IMR-90 (cell line): ENCODE measurements around the gene HSPB6. TPM values are rescaled to one million over a fixed set of nuclear protein-coding genes. Genes with fewer than 3 reads are reported as not detected.

Experiments
- ATAC-seq: fragments of 200-7000 bp; cut with Tn5 transposase; 2 replicates; pipeline ENCODE4 v1.9.1; 2020; ENCODE audit warnings: low read depth, mild to moderate bottlenecking, moderate library complexity
- BruUV-seq: library from RNA; stranded (reverse); fragments of 400-500 nt; replicated peaks from 2 replicates; lab custom pipeline; 2021; lab: Mats Ljungman, UMichigan
- CTCF ChIA-PET: fragments of 300-600 bp; formaldehyde crosslinking; extraction: SDS; loops from one replicate; lab custom pipeline; 2021; ENCODE audit warnings: antibody characterized with exemption; lab: Yijun Ruan, JAX
- POLR2A ChIA-PET: fragments of 300-600 bp; sonication (Branson Sonifier 250); formaldehyde crosslinking; loops from one replicate; lab custom pipeline; 2022; ENCODE audit warnings: antibody characterized with exemption; ENCODE audit not compliant: unreplicated experiment; lab: Charles Lee
- DNase-seq: peaks from one replicate; pipeline ENCODE4 v3.0.0; 2013
- H2AFZ ChIP-seq: replicated peaks from 2 replicates; pipeline ENCODE3; 2013; ENCODE audit warnings: low read length, mild to moderate bottlenecking; ENCODE audit not compliant: poor library complexity
- H2AK5ac ChIP-seq: 2 replicates; pipeline ENCODE4 v1.6.1; 2013; ENCODE audit warnings: low read depth, low read length, inconsistent platforms
- H2AK9ac ChIP-seq: replicated peaks from 2 replicates; pipeline ENCODE3; 2013; ENCODE audit warnings: mild to moderate bottlenecking, low read depth, low read length, moderate library complexity; ENCODE audit not compliant: poor library complexity
- H2BK120ac ChIP-seq: 2 replicates; pipeline ENCODE4 v1.6.1; 2013; ENCODE audit warnings: low read depth, low read length, inconsistent platforms
- H2BK15ac ChIP-seq: 3 replicates; pipeline ENCODE4 v1.6.1; 2013; ENCODE audit warnings: low read depth, low read length, inconsistent platforms
- H2BK20ac ChIP-seq: 2 replicates; pipeline ENCODE4 v1.6.1; 2013; ENCODE audit warnings: low read depth, mild to moderate bottlenecking, inconsistent platforms, low read length, moderate library complexity
- H2BK5ac ChIP-seq: 2 replicates; pipeline ENCODE4 v1.6.1; 2013; ENCODE audit warnings: mild to moderate bottlenecking, low read depth, low read length, inconsistent platforms; ENCODE audit not compliant: poor library complexity, severe bottlenecking
- H3K14ac ChIP-seq: replicated peaks from 2 replicates; pipeline ENCODE4 v1.6.1; 2013; ENCODE audit warnings: low read depth, low read length, inconsistent platforms
- H3K18ac ChIP-seq: 2 replicates; pipeline ENCODE4 v1.6.1; 2013; ENCODE audit warnings: low read depth, low read length, control low read depth
- H3K23ac ChIP-seq: 2 replicates; pipeline ENCODE4 v1.6.1; 2013; ENCODE audit warnings: low read depth, low read length, inconsistent platforms
- H3K27ac ChIP-seq: 2 replicates; pipeline ENCODE4 v1.5.1; 2013; ENCODE audit warnings: mild to moderate bottlenecking, control low read depth, low read length; ENCODE audit not compliant: insufficient read depth
- H3K27me3 ChIP-seq: 2 replicates; pipeline ENCODE4 v1.6.1; 2013; ENCODE audit warnings: low read length; ENCODE audit not compliant: control insufficient read depth, insufficient read depth
- H3K36me3 ChIP-seq: 2 replicates; pipeline ENCODE4 v1.6.1; 2013; ENCODE audit warnings: low read length, mixed read lengths; ENCODE audit not compliant: control insufficient read depth, insufficient read depth
- H3K4ac ChIP-seq: 2 replicates; pipeline ENCODE4 v1.6.1; 2013; ENCODE audit warnings: low read depth, low read length, inconsistent platforms
- H3K4me1 ChIP-seq: 2 replicates; pipeline ENCODE4 v1.6.1; 2013; ENCODE audit warnings: low read length, mixed read lengths; ENCODE audit not compliant: control insufficient read depth, insufficient read depth
- H3K4me2 ChIP-seq: 2 replicates; pipeline ENCODE4 v1.6.1; 2013; ENCODE audit warnings: low read depth, mild to moderate bottlenecking, control low read depth, low read length, moderate library complexity
- H3K4me3 ChIP-seq: 2 replicates; pipeline ENCODE4 v1.5.1; 2013; ENCODE audit warnings: low read depth, mild to moderate bottlenecking, control low read depth, low read length, moderate library complexity; ENCODE audit not compliant: insufficient read depth
- H3K56ac ChIP-seq: 2 replicates; pipeline ENCODE4 v1.6.1; 2013; ENCODE audit warnings: low read length, inconsistent platforms; ENCODE audit not compliant: insufficient read depth; ENCODE audit errors: extremely low read depth
- H3K79me1 ChIP-seq, 2 experiments: 2 replicates each; pipeline ENCODE4 v1.6.1; 2013; ENCODE audit warnings: low read length in 2 of 2, inconsistent platforms in 1 of 2, low read depth in 1 of 2
- H3K9ac ChIP-seq: 2 replicates; pipeline ENCODE4 v1.6.1; 2013; ENCODE audit warnings: low read depth, low read length, control low read depth
- H3K9me1 ChIP-seq: 2 replicates; pipeline ENCODE4 v1.6.1; 2013; ENCODE audit warnings: low read length, inconsistent platforms; ENCODE audit not compliant: insufficient read depth
- H3K9me3 ChIP-seq: 2 replicates; pipeline ENCODE4 v1.6.1; 2013; ENCODE audit warnings: low read length; ENCODE audit not compliant: control insufficient read depth, insufficient read depth
- H4K20me1 ChIP-seq: 2 replicates; pipeline ENCODE4 v1.6.1; 2013; ENCODE audit warnings: low read length, inconsistent platforms; ENCODE audit not compliant: insufficient read depth
- H4K5ac ChIP-seq: 2 replicates; pipeline ENCODE4 v1.6.1; 2013; ENCODE audit warnings: mild to moderate bottlenecking, low read depth, low read length, control low read depth
- H4K8ac ChIP-seq, 2 experiments: 2 replicates each; pipeline ENCODE4 v1.6.1; 2013; ENCODE audit warnings: low read depth in 2 of 2, low read length in 2 of 2, control low read depth in 1 of 2, inconsistent platforms in 1 of 2
- H4K91ac ChIP-seq: 2 replicates; pipeline ENCODE4 v1.6.1; 2013; ENCODE audit warnings: low read depth, low read length, inconsistent platforms; ENCODE audit not compliant: insufficient read depth
- CEBPB ChIP-seq: IDR thresholded peaks from 2 replicates; pipeline ENCODE4 v1.6.1; 2012; ENCODE audit warnings: low read depth, low read length, improper control_type of control experiment
- MAZ ChIP-seq: IDR thresholded peaks from 2 replicates; pipeline ENCODE4 v1.6.1; 2012; ENCODE audit warnings: low read depth, mild to moderate bottlenecking, low read length, improper control_type of control experiment, moderate library complexity, borderline replicate concordance
- RCOR1 ChIP-seq: IDR thresholded peaks from 2 replicates; pipeline ENCODE4 v1.6.1; 2012; ENCODE audit warnings: mild to moderate bottlenecking, low read length, improper control_type of control experiment; ENCODE audit not compliant: insufficient replicate concordance
- WGBS, 2 experiments: methylation state at CpG; one replicate each; pipeline versions ENCODE4 v1.1.5 to v1.1.7; 2013; ENCODE audit warnings: missing lambda C conversion rate in 2 of 2; ENCODE audit not compliant: insufficient read length in 1 of 2; ENCODE audit errors: extremely low coverage in 2 of 2; 5-methylcytosine and 5-hydroxymethylcytosine counted together
- dilution Hi-C: fragments of 300-500 bp; cut with HindIII; formaldehyde crosslinking; loops from one replicate; pipeline ENCODE4 v1.14.3; 2018; ENCODE audit warnings: low sequenced_read_pairs; ENCODE audit not compliant: unreplicated experiment
- in situ Hi-C: fragments of 300-500 bp; cut with MboI; formaldehyde crosslinking; loops from 3 replicates; pipeline ENCODE4 v1.14.3; 2019; ENCODE audit warnings: low sequenced_read_pairs, inconsistent platforms, mixed read lengths
- intact Hi-C: fragments of 100-400 bp; cut with micrococcal nuclease; formaldehyde crosslinking; loops from 2 replicates; pipeline ENCODE4 v1.10.0; 2022
- polyA plus RNA-seq, 3 experiments: library from polyadenylated mRNA; depleted of rRNA; stranded (reverse); fragments of >200 nt; gene quantifications; 2 replicates each; pipeline ENCODE4 v1.2.3, GENCODE V29; 2012; ENCODE audit warnings: low replicate concordance in 1 of 3
- total RNA-seq: library from RNA; depleted of rRNA; stranded (reverse); fragments of >200 nt; gene quantifications from 2 replicates; pipeline ENCODE4 v1.2.3, GENCODE V29; 2012

HSPB6 gene
- total and polyA plus RNA-seq, 2 of the 4 experiments (the other 2 are of a cell fraction) = 5.7 to 206 TPM

GRCh38 chr19:35746531-35746930, 10.3 kb downstream of the HSPB6 start:
- peaks cover 3% of the 10 kb centered on the region; the same call in 1 of the 2 replicates for H3K4me1 ChIP-seq
- 100% methylated on average over 2 of the region's 5 CpGs; no CpG with 5 or more reads in 1 of the 2 experiments for WGBS, 2 experiments
- no peak for TF ChIP-seq MAZ
- no peak for TF ChIP-seq RCOR1
- no peak for TF ChIP-seq CEBPB
- H2BK120ac ChIP-seq = no peak overlapping the region
- ChIA-PET CTCF (interaction anchor here (1.4 kb wide), 1 partner anchor 185 kb away, joined by 3 read pairs; no protein-coding TSS in a partner anchor), POLR2A (no interaction called here)
- no peak overlapping the region for H3K56ac ChIP-seq
- H3K4me2 ChIP-seq = peak overlapping the region; percentile 16; the same call in 1 of the 2 replicates
- H3K27me3 ChIP-seq = no peaks in the 10 kb centered on the region
- no peak overlapping the region for H4K5ac ChIP-seq
- no peak overlapping the region for H2BK15ac ChIP-seq
- intact Hi-C loops = no loop called here
- no peak overlapping the region for H3K23ac ChIP-seq
- no peak overlapping the region for H3K14ac ChIP-seq
- H2BK20ac ChIP-seq = no peak overlapping the region
- H2AK9ac ChIP-seq = peak overlapping the region; percentile 98
- H3K18ac ChIP-seq = no peak overlapping the region
- no peak overlapping the region; the same call in 1 of the 2 replicates for H2AK5ac ChIP-seq
- no peak overlapping the region for H3K27ac ChIP-seq
- H3K79me1 ChIP-seq = peaks cover 5 to 55% of the 10 kb centered on the region in 2 experiments; a peak in 3 of 4 replicates
- DNase-seq (no peak), ATAC-seq (no peak)
- dilution Hi-C loops = no loop called here
- H2BK5ac ChIP-seq = no peak overlapping the region
- no peaks in the 10 kb centered on the region for H3K36me3 ChIP-seq
- H4K8ac ChIP-seq = no peak overlapping the region
- no TSS peak for BruUV-seq
- in situ Hi-C loops = no loop called here
- no peak overlapping the region for H2AFZ ChIP-seq
- 0 out of 2 replicates have a peak overlapping the region, but pooled peaks have one; percentile 85 for H3K9ac ChIP-seq
- H3K9me1 ChIP-seq = peaks cover 7% of the 10 kb centered on the region; the same call in 1 of the 2 replicates
- H3K4me3 ChIP-seq = no peak overlapping the region
- no peaks in the 10 kb centered on the region for H4K20me1 ChIP-seq
- no peak overlapping the region for H3K4ac ChIP-seq
- H3K9me3 ChIP-seq = no peaks in the 10 kb centered on the region
- H4K91ac ChIP-seq = no peak overlapping the region
